GM21528 (cell line): Measurements from ENCODE around the gene TRAK1.
A peak's percentile ranks its signal among the peaks of the same experiment; 100 is the strongest.

Experiments used
- ATAC-seq: cut with Tn5 transposase; IDR thresholded peaks from one replicate; pipeline ENCODE4 v1.9.1; 2021; ENCODE audit warnings: mild to moderate bottlenecking, moderate library complexity; ENCODE audit not compliant: unreplicated experiment, low FRiP score

Gene TRAK1

DNA sequence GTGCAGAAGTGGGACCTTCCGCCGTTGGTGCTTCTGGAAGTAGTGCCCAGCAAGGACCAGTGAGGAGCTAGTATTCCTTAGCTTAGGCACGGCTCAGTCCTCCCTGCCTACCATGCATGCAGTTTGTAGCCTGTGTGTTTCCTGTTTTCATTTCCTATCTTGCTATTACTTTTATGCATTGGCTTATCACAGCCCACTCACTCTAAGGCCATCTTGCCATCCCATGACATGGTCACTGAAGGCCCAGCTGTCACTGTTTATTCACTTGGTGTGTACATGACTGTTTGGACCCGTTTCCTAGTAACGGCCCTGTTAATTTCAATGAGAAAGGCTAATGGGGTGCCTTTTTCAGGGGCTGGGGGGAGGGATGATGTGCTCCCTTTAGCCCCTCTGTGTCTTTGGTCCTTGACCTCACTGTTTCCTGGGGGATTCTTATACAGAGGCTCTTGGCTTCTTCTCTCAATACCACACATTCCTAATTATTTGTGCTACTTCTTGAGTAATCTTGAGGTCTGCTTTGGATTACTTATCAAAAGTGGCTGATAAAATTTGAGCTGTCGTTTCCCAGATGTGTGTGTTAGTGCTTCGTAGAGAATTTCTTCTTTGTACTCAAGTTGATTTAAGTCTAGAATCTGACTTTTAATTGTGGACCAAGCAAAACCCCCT lies 24.5 kb upstream of the TRAK1 start:
- ATAC-seq: no peak

DNA sequence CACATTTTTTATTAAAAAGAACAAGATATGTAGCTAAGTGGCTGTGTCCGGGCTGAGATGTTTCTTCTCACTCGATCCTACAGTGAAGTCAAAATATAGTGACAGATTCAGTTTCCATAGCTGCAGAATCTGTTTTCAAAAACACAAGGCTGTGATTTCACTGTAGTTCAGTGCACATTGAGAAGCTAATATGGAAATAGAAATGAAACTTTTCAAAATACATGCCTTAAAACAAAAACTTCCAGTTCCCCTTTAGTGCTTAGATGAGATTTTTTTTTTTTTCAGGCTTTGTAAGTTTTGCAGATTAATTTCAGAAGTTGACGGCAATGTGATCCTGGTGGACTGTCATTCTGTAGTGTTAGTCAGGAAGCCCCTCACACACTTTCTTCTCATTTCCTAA lies 23.8 kb upstream of the TRAK1 start:
- peak; percentile 85 for ATAC-seq

DNA sequence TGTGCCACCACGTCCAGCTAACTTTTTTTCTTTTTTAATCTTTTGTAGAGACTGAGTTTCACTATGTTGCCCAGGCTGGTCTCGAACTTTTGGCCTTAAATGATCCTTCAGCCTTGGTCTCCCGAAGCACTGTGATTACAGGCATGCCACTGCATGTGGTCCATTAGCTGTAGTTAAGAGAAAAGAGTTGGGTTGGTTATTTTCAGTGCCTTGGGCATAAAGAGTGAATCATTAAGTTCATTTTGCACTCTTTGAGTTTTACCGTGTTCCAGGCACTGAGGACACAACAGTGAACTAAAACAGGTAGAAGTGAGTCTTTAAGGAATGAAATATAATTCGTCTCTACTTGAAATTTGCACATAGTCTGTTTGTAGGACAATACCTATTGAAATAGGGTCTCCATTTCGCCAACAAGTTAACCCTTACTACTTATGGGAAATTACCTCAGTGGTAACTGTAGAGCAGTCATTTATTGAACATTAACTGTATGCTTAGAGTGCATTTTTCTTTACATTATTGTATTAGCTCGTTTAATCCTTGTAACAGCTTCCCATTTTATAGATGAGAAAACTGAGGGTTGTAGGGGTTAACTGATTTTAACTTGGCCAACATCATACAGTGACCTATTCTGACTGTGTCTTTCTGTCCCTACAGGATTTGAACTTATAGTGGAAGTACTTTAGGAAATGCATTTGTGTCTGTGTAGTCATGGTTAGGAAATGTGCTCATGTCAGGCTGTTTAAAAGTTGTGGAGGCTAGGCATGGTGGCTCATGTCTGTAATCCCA lies 22.7 kb upstream of the TRAK1 start:
- no peak for ATAC-seq

DNA sequence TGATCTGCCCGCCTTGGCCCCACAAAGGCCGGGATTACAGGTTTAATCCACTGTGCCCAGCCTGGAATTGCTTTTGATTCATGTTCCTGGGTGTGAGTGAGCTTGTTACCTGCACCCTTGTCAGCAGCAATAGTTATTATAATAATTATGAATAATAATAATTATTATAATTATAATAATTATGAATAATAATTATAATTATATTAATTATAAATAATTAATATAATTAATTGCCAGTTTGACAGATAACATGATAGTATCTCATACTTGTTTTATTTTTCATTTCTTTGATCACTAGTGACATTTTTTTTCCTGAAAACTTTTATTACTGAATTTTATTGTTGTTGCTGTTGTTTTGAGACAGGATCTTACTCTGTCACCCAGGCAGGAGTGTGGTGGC lies 21.1 kb upstream of the TRAK1 start:
- ATAC-seq: no peak

DNA sequence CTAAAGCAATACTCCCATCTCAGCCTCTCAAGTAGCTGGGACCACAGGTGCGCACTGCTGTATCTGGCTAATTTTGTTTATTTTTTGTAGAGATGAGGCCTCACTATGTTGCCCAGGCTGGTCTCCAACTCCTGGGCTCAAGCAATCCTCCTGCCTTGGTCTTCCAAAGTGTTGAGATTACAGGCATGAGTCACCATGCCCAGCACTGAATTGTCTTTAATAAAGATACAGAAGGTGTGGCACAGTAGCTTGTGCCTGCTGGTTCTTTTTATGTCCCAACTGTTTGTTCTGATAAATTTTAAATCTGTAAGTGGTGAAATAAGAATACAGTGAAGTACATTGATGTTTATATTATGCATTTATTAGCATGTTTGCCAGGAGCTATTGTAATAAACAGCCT lies 20.6 kb upstream of the TRAK1 start:
- ATAC-seq: no peak

DNA sequence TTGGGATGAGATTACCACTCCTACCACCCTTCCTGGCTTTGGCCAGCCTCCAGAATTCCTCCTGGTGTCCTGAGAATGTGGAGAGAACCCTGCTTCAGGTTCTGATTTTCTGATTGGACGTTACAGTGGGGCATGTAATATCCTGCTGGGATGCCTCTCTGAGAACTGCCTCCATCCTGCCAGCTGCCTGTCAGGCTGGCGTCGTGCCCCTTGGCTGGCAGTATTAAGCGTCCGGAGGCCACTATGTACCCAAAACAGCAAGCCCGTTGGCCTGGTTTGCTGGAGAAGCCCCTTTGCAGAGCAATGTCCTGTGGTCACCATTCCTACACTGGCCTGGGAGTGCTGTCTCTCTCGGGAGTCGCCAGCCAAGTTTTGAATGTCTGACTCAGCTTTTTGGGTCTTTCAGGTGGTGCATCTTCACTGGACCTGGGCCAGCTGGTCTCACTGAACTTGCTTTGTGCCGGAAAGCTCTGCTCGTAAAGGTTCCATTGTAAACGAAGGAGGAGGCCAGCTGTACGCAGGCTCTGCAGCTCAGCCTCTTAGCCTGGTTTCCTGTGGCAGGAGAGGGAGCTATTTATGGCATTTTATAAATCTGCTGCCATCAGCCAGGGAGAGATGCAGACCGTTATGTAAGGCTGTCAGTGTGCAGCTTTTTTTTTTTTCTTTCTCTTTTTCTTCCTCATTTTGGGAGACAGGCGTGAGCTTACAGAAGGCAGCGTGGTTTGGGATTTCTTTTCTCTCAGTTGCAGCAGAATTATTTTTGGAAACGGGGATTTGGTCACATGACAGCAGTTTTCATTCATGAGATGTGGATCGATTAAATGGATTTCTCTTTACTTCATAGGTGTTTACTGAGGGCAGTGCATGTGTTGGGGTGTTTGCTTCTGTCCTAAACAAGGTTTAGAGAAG lies 19.0 kb upstream of the TRAK1 start:
- peak; percentile 53 for ATAC-seq

DNA sequence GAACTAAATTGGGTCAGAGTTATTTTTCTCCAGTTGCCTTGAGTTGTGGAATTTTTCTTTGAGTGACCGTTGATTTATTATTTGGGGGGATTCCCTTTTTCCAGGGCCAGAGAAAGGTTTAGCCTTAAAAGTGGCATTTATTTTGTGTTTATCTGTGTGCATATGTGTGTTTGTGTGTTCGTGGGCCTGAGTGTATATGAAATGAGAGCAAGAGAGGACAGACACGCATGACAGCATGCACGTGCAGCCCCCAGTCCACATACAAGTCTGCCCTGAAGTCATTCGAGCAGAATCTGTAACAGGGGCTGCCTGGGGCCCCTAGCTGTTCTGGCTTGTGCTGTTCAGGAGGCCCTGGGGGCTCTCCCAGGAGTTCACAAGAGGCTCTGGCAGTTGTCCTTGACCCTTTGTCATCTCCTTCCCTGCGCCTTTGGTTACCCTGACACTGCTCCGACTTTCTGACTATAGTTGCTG lies 18.3 kb upstream of the TRAK1 start:
- no peak for ATAC-seq

DNA sequence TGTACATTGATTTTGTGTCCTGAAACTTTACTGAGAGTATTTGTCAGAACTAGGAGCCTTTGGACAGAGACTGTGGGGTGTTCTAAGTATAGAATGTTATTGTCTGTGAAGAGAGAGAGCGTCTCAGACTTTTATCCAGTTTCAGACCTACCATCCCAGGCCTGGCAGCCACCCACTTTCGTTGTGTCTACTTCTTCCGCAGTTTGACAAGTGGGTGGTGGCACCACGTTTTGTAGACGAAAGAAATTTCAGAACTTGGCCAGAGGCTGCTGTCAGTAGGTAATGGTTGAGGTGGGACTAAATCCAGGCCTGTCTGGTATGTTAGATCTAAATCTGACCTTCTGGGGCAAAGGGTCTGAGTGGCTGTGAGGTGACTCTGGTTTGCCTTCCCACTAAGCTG lies 13.4 kb upstream of the TRAK1 start:
- ATAC-seq: no peak

DNA sequence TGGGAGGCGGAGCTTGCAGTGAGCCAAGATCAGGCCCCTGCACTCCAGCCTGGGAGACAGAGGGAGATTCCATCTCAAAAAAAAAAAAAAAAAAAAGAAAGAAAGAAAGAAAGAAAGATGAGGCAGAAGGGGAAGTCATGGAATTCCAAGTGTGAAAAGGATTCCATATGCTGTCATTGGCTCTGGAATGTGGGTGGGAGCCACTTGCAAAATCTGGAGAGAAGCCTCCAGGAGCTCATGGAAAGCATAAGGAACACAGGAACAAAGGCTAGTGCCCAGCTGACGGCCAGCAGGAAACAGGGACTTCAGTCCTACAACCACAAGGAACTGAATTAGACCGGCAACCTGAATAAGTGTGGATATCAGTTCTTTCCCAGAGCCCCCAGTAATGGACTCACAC lies 12.5 kb upstream of the TRAK1 start:
- no peak for ATAC-seq

DNA sequence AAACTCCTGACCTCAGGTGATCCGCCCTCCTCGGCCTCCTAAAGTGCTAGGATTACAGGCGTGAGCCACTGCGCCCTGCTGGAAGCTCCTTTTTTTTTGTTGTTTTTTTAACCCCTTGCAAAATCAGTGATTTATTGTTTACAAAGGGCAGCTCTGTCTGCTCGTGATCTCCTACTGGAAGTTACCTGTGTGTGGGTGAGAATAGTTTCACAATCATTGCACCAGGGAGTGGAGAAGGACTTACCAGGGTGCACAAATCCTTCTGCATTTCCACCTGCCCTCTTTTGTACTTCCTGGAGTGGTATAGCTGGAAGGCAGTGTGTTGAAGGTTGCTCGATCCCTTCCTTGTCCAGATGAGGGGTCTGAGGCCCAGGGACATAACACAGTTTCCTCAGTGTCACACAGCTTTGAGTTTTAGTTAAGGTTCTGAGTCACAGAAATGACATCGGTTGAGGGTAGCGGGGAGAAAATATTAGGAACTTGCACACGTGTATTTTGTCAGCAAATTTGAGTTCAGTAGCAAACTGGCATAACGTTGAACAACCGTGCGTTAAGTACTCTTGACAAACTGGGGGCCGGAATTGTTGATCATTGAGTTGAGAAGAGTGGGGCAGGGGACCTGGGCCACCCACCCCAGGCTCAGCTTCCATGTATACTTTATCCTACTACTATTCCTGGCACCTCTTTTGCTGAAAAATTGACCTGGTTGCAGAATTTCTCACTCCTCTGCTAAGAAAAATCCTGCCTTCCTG lies 11.3 kb upstream of the TRAK1 start:
- ATAC-seq: no peak

DNA sequence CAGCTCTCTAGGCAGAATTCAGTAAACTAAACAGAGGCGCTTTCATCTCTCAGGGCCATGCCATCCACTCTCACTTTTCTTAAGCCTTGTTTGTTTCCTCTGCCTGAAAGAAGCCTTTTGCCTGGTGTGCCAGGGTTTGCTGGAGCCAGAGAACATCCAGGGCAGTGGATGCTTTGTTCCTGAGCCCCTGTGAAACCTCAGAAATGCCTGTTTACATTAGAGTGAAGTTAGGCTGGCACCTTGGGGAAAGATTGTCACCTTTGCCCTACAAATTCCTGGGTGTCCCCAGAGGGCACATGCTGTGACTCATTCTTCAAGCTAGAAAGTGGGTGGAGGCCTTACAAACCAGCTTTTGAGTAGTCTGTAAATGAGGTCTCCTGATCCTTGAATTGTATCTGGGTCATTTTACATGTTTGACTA lies 10.7 kb upstream of the TRAK1 start:
- no peak for ATAC-seq

DNA sequence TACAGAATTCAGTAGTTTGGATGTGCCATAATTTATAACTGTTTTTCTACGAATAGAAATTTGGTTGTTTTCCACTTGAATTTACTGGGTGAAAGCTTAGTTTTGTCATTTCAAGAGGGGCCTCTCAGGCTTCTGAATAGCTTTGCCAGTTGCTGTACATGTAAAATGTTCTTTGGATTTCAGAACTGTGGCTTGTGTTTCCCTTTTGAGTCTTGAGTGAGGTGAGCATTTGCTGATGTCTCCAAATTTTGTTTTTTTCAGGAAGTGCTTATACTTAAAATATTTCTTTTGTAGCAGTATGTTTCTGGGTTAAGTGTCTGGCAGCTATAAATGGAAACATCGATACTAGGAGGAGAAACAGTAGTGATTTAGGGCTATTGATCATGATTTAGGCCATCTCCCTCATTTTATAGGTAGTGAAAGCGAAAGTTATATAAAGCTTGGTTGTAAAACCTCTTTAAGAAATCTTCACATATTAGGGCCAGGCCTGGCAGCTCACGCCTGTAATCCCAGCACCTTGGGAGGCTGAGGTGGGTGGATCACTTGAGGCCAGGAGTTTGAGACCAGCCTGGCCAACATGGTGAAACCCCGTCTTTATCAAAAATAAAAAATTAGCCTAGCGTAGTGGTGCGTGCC lies 9.2 kb upstream of the TRAK1 start:
- peak; percentile 47 for ATAC-seq

DNA sequence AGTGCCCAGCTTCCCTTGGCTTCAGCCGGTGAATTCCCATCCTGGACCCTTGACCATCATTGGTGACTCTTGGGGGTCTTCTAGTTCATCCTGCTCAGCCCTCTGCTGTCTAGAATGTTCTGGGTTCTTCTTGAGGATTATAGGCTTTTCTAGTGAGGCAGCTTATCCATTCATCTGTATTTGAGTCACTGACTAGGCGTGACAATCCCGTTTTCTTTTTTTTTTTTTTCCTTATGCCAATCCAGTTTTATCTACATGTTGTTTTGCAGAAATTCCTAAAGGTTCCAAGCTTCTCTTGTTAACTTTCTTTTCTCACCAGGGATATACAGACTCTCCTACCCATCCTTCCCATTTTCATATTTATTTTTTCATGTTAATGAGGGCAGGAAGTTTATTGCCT lies 6.6 kb upstream of the TRAK1 start:
- ATAC-seq: no peak

DNA sequence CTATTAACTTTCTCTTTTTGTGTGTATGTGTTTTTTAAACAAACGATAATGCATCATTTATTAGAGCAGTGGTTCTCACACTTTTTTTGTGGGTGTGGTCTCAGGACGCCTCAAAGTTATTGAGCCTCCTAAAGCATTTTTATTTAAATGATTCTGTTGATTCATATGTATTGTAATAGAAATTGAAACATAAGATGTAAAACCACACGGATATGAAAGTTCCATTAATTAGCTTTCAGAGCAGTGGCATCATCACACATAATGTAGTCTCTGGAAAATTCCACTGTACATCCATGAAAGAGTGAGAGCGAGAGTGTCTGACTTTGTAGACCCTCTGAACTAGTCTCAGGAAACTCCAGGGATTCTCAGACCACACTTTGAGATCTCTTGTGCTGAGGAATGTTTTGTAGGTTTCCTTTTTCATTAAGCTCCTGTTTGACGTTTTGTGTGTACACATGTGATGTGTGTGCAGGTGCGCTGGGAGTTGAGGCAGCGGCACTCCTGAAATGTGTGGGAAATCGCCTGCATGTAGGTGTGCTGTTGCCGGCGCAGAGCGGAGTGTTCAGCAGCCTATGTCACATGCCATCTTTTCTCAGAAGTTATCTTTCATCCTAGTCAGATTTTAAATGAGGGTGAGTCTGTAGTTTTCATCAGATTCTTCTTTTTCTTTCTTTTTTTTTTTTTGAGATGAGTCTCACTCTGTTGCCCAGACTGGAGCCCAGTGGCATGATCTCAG lies 5.3 kb upstream of the TRAK1 start:
- ATAC-seq: no peak

DNA sequence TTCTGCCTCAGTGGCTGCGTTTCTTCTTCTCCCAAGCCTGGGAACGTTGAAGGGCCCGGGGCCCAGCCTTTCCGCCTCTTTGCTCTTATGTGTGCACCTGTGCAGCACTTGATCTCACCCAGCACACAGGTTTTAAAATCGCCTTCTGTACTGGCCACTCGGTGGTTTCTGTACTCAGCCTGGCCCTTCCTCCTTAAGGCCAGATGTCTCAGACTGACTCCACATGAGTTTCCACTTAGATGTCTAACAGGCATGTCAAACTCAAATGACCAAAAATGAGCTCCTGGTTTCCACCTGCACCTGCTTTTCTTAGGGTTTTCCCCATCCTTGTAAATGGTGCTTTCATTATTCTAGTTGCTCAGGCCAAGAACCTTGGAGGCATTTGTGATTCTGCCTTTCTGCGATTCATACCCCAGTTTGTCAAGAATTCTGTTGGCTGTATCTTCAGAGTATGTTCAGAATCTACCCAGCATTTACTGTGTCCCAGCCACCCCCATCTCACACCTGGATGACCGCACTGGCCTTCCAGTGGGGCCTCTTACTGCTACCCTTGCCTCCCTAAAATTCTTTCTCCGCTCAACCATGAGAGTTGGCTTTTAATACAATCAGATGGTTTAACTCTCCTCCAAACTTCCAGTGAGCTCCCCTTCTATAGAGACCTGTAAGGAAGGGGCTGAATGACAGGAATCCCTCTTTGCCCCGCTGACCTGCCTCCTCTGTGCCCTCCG lies 2.2 kb upstream of the TRAK1 start:
- ATAC-seq: no peak

DNA sequence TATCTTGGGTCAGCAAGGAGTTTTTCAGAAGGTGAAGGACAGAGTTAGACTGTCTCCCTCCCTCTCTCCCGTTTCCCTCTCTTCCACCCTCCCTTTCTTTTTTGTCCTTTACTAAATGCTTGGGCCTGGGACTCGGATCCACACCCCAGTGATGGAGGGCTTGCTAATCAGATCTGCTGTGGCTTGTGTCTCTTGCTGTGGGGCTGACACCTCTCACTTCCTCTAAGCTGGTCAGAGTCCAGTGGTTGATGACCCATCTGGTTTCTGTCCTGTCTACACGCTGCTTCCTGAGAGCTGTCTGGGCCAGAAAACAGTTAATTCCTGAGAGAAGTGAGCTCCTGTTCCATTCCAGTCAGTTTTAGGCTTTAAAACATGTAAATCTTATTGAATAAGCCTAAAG lies 849 bp downstream of the TRAK1 start:
- ATAC-seq: no peak

DNA sequence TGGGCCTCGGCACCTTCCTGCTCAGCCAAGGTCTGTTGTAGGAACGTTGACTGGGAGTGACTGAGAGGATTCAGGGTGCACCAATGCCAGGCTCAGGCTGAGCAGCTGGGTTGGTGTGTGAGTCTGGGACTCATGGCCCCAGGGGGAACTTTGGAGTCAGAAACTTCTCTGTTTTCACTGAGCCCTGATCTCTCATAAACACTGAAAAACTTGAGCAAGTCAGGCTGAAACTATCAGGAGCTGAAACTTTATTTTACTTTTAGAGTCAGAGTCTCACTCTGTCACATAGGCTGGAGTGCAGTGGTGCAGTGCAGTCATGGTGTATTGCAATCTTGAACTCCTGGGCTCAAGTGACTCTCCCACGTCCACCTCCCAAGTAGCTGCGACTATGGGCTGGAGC lies 3.0 kb downstream of the TRAK1 start:
- ATAC-seq: peak; percentile 58

DNA sequence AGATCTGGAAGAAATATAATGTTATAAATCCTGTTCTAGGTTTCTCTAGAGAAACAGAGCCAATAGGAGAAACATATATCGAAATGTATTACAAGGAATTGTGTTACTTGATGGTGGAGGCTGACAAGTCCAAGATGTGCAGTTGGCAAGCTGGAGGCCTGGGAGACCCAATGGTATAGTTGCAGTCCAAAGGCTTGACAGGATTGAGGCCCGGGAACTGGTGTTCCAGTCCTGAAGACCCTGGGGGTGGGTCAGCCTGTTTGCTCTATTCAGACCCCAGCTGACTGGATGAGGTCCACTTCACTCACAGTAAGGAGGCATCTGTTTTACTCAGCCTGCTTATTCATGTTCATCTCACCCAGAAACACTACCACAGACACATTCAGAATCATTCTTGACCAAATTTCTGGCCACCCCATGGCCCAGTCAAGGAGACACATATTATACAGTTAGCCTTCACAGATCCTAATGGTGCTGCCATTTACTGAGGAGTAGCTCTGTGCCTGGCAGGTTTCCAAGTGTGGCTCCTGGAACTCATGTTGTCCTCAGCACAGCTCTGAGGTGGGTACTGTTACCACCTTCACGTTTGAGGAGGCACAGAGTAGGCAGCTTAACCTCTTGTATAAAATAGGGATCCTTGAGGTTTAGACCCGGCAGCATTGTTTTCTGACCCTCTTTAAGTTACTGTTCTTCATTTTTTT lies 3.7 kb downstream of the TRAK1 start:
- ATAC-seq: no peak
